OCI-M2 (cell line): ENCODE measurements around the gene CENPB.
"Not testable (repeated sequence)": the region's sequence is repeated elsewhere in the genome, so short reads cannot be mapped to it uniquely, and the experiment has no call there.

Experiments used
- DNase-seq: peaks from one replicate; lab custom pipeline; 2025; ENCODE audit not compliant: unreplicated experiment; lab: John Stamatoyannopoulos, UW

The CENPB gene

GRCh38 chr20:3794168-3794567 is 7.6 kb upstream of the CENPB start:
- not testable (repeated sequence) for DNase-seq

- not testable (repeated sequence) for DNase-seq
Observed at GRCh38 chr20:3789201-3789600, 2.7 kb upstream of the CENPB start.

GRCh38 chr20:3788685-3789155 is 2.2 kb upstream of the CENPB start:
- no peak for DNase-seq

- DNase-seq, result no peak
Observed at GRCh38 chr20:3787324-3788014, 929 bp upstream of the CENPB start.

GRCh38 chr20:3786126-3786484 is 435 bp downstream of the CENPB start:
- no peak for DNase-seq

- no peak for DNase-seq
Observed at GRCh38 chr20:3785240-3786125, 1.1 kb downstream of the CENPB start.

- DNase-seq, result no peak
Observed at GRCh38 chr20:3784863-3785239, 1.7 kb downstream of the CENPB start.

GRCh38 chr20:3784216-3784853 is 2.2 kb downstream of the CENPB start:
- DNase-seq, result no peak

- DNase-seq, result no peak
Observed at GRCh38 chr20:3783511-3784195, 2.9 kb downstream of the CENPB start.

- no peak for DNase-seq
Observed at GRCh38 chr20:3783068-3783489, 3.5 kb downstream of the CENPB start.

- DNase-seq, result no peak
Observed at GRCh38 chr20:3782597-3782996, 3.9 kb downstream of the CENPB start.

- peak; percentile 72 for DNase-seq
Observed at GRCh38 chr20:3781153-3781910, 5.2 kb downstream of the CENPB start, which contains the start of gene SPEF1. Gene SPEF1, minus strand, starts transcription at chr20:3781448. Its CDS starts 161 bp downstream, at chr20:3781287.

- no peak for DNase-seq
Observed at GRCh38 chr20:3778976-3779375, 7.6 kb downstream of the CENPB start.

- DNase-seq, result no peak
Observed at GRCh38 chr20:3777716-3778629, 8.6 kb downstream of the CENPB start.

- no peak for DNase-seq
Observed at GRCh38 chr20:3777381-3777715, 9.2 kb downstream of the CENPB start.

GRCh38 chr20:3775457-3776108 is 11.0 kb downstream of the CENPB start:
- DNase-seq, result no peak

GRCh38 chr20:3771552-3772058 is 14.9 kb downstream of the CENPB start:
- DNase-seq, result no peak

GRCh38 chr20:3768342-3769130 is 18.0 kb downstream of the CENPB start:
- peak; percentile 61 for DNase-seq
